Superior temporal gyrus (tissue), 1 donor: ENCODE results near the gene S100A10.

Experiments
- DNase-seq: peaks from one replicate; pipeline ENCODE4 v3.0.0-alpha.2; 2016; ENCODE audit errors: extremely low spot score

Gene S100A10

DNA sequence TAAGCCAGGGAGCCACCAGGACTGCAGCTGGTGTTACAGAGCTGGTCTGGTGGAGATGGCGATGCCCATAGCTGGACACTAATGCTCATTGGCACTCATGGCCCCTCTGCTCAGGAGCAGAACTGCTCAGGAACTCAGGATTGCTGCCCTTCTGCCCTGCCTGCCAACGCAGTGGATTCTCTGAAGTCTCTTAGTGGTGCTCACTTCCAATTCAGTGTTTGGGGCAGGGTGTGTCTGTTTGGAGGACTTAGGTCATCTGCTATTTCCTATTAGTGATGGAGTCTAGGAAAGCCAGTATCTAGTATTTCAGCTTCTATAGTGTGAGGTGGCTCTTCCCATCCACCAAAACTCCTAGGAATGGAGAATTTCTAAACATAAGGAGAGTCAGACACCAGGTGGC is 29.1 kb downstream of the S100A10 start:
- no peak for DNase-seq

DNA sequence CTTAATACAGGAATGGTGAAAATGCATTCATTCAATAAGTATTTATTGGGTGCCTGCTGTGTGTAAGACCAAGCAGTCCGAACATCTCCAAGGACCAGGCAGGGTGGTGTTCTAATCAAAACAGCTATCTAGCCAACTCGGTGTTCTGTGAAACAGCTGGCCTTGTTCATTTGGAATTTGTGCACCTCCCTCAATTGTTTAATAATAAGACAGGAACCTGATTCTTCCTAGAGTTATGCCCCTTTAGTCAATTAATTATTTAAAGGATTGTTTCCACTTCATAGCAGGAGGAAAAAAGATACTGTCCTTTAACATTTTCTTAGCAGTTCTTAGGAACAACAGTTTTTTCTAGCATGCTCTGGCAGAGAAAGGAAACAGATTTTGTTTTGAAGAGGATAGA is 30.4 kb downstream of the S100A10 start:
- DNase-seq = no peak

DNA sequence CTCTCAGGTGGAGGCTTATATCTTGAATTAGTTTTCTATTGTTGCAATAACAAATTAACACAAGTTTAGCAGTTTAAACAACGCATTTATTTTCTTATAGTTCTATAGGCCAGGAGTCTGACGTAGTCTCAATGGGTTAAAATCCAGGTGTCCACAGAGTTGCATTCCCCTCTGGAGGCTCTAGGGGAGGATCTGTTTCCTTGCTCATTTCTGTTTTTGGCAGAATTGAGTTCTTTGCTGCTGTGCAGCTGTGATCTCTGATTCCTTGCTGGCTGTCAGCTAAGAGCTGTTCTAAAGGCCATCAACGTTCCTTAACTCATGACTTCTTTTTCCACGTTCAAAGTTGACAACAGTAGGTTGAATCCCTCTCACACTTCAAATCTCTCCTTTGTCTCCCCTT is 31.8 kb downstream of the S100A10 start:
- DNase-seq = no peak

DNA sequence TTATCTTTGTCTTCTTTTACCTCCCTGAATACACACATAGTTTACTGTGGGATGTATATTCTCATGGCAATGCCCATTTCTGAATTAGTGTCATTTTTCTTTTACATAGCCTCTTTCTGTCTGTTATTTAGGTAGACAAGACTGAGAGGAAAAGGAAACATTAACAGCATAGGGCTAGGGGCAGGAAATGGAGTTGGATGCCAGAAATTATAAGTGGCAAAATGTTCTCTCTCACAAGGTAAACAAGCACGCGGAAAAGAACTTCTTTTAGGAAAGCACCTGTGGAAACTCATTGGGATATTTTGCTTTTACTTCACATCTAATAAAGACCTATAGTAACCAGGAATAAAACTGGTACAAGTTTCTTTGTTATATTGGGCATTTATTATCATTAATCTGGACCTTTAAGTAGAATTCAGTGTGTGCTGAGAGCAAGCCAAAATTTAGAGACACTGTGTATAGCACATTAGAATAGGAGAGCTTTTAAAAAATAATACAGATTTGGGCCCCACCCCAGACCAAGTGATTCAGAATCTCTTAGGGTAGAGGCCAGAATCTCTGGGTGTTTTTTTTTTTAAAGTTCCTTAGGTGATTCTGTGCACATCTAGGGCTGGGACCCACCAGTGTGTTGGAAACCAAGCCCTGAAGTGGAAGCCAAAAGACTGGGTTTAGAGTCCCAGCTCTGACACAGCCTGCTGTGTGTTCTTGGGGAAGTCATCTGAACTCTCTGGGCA is 32.7 kb downstream of the S100A10 start:
- DNase-seq = no peak

DNA sequence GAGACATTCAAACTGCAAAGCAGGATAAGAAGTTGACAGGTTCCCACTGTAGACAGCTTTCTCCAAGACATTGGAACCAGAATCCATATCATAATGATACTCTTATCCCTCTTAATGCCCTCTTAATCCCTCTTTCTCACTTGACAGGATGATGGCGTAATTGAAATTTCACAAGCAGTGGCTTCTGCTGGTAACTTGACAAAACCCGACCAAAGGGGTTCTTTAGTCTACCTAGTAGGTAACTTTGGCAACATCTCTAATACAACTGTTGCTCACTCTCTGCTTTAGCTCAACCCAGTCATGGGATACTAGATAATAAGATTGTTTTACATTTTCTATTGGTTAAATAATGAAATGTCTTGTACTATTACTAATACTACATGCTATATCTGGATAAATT is 34.7 kb downstream of the S100A10 start:
- no peak for DNase-seq

- DNase-seq = no peak
Measured at GRCh38 chr1:151956957-151957497, 36.6 kb downstream of the S100A10 start.

- no peak for DNase-seq
Measured at GRCh38 chr1:151953409-151954094, 40.1 kb downstream of the S100A10 start.

DNA sequence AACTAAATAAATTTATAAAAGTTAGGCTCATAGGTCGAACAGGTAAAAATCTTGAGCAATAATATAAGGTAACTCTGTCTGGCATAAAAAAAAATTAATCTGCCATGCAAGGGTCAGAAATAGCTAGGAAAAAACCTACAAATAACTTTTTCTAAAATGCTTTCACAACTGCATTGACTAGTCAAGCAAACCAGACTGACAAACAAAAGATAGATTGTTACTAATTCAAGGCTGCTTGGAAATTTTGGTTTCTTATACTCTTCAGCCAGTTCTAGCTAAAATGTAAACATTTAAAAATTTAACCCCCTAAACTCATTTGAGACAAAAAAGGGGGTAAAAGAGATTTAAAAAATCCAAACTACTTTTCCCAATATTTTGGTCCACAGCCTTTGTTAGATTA is 40.8 kb downstream of the S100A10 start:
- DNase-seq = no peak

DNA sequence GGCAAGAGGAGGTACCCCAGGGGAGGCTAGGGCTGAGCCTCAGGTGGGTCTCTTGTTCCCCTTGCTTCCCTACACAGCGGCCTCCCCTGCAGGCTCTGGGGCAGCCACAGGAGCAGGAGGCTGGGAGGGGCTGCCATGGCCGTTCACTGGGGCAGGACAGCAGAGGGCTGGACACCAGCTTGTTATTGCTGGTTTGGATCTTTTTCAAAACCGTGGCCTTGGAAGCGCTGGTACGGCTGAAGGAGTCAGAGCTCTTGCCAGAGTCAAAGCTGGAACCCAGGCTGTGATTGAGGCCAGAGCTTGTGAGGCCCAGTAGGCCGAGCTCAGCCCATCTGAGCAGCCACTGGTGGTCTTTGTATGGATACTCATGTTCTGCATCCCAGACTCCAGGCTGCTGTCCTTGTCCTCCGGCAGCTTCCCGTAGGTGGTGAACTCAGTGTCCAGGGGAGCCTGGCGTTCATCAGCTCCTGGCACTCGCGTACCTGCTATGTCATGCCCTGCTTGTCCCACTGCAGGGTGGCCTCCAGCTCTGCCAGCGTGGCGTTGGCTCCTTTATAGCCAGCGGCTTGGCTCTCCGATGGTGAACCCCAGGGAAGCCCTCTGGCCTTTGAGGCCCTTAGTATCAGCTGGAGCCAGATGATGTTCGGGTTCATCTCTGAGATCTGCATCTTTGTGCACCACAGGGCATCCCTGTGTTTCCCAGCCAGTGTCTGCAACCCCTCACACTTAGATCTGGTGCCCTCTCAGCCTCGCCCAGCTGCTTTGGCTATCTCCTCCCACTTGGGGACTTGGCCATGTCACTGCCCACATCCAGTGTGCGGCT is 44.1 kb downstream of the S100A10 start:
- DNase-seq = no peak

DNA sequence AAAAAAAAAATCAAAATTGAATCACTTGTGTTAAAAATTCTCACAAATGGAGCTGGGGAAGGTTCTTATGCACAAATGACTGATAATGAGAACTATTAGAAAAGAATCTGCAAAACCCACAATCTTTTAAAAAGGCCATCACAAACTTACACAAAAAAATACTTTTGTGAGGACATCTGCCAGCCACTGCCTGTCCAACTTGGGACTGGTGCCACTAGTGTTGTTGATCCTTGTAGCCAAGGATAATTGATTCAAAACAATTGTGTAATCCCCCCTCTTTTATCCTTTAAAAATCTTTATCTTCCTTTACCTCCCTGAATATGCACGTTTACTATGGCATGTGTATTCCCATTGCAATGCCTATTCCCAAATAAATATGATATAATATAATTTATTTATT is 45.2 kb downstream of the S100A10 start:
- DNase-seq = no peak

- no peak for DNase-seq
Measured at GRCh38 chr1:151947140-151947539, 46.5 kb downstream of the S100A10 start.

- no peak for DNase-seq
Measured at GRCh38 chr1:151945725-151946722, 47.6 kb downstream of the S100A10 start.

DNA sequence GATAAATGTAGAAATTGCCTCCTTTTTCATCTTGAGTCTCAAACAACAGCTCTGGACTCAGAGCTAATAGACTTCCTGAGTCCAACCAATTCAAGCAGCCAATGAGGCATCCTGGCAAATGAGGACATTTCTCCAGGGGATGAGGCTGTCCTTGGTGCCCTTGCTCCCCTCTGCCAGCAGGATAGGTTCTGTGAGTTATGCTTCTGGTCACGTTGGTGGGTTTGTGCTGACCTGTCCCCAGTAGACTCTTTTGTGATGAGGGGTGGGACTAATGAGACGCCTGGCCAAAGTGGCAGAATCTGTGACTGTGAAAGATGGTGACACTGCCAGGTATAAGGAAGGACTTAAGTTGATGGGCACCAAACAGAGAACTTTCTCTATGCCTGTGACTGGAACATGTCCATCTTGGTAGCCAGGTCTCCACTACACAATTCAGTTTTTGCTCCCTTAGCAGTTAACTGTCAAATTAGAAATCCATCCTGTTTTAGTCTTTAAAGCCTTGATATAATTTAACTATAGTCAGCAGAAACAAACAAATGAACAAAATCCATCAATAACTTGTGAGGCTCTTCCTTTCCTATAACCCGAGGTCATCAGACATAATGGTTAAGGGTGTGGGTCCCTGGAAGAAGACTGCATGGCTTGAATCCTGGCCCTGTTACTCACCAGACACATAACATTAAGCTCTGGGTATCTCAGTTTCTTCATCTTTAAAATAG is 48.6 kb downstream of the S100A10 start:
- DNase-seq = no peak

DNA sequence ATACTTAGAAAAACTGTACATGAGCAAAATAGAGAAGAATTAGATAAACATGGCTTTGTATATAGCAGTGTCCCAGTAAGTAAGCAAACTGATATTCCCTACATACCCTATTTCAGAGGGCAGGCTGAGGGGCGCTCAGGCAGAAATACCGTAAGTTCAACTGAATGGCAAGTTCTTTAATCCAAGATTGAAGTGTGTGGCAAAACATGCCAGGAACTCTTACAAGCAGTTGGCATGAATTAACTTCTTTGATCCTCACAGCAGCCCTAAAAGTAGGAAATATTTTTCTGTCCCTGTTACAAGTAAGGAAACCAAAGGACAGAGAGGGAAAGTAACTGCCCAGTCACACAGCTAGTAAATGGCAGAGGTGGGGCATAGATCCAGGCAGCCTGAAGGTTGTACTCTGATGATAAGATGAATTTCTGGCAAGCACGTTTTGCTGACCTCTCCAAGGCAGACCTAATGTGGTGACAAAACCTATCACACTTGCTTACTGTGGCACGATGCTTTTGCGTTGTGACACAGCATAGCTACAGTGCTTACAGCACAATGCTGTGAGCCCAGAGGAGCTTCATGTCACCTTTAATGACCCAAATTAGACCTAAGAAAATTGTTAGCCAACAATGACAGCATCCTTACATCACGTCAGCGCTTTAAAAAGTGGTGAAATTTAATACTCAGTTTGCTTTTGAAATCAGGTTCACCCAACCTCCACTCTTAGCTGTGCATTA is 49.4 kb downstream of the S100A10 start:
- no peak for DNase-seq

GRCh38 chr1:151943591-151943990 is 50.1 kb downstream of the S100A10 start:
- no peak for DNase-seq

DNA sequence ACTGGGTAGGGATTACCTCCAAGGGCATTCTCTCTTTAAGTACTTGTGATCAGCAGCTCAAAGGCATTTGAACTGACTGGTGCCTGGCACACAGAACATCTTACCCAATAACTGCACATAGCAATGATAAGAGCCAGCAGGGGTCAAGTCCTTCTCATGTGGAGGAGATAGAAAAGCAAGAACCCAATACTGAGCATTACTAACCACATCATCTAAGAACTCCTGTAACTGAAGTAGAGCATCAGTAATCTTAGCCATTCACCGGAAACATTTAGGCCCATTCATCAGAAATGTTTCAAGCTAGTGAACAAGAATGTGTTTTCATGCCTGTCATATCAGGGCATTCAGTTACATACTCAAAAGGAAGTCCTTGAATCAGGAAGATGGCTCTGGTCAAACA is 50.8 kb downstream of the S100A10 start:
- DNase-seq = no peak

- no peak for DNase-seq
Measured at GRCh38 chr1:151940541-151940940, 53.1 kb downstream of the S100A10 start.

- no peak for DNase-seq
Measured at GRCh38 chr1:151939779-151940178, 53.9 kb downstream of the S100A10 start.

- DNase-seq = no peak
Measured at GRCh38 chr1:151939141-151939540, 54.5 kb downstream of the S100A10 start.

DNA sequence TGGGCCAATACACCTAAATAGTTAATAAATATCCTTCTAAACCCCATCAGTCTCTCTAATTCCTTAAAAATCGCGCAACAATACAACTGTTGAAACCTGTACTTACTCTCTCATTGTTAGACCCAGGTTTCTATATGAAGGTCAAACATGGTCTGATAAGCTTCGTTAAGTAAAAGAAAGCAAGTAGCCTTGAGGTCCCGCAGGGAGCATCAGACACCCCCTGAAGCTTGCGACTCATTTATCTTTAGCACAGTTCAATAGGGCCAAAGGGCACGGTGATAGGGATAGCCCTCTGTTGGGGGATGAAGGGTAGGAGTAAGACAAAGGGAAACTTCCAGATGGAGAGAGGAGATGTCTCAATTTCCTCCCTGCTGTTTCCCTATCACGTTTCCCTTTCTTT is 57.0 kb downstream of the S100A10 start:
- no peak for DNase-seq
